H9 (cell line): Measurements from ENCODE around the gene KCTD16. TPM values are rescaled to one million over a fixed set of nuclear protein-coding genes. Genes with fewer than 3 reads are reported as not detected.

Experiments used
- DNase-seq: peaks from one replicate; pipeline ENCODE4 v3.0.0-alpha.2; 2017
- H2AFZ ChIP-seq: one replicate; pipeline ENCODE4 v1.6.1; 2013; ENCODE audit warnings: mild to moderate bottlenecking, low read length, control low read depth, moderate library complexity
- H2AK5ac ChIP-seq: 2 replicates; pipeline ENCODE4 v1.6.1; 2013; ENCODE audit warnings: low read length, control low read depth, mixed read lengths; ENCODE audit not compliant: insufficient read length
- H2BK120ac ChIP-seq: one replicate; pipeline ENCODE4 v1.6.1; 2013; ENCODE audit warnings: low read depth, mild to moderate bottlenecking, low read length, control low read depth, inconsistent platforms; ENCODE audit not compliant: poor library complexity, severe bottlenecking
- H2BK12ac ChIP-seq: 2 replicates; pipeline ENCODE4 v1.6.1; 2013; ENCODE audit warnings: low read length, control low read depth, mixed read lengths, low read depth; ENCODE audit not compliant: insufficient read length
- H2BK15ac ChIP-seq: 2 replicates; pipeline ENCODE4 v1.6.1; 2013; ENCODE audit warnings: low read depth, low read length, control low read depth
- H2BK20ac ChIP-seq: one replicate; pipeline ENCODE4 v1.6.1; 2013; ENCODE audit warnings: low read depth, mild to moderate bottlenecking, low read length, control low read depth, inconsistent platforms; ENCODE audit not compliant: poor library complexity, severe bottlenecking
- H2BK5ac ChIP-seq: 2 replicates; pipeline ENCODE4 v1.6.1; 2013; ENCODE audit warnings: low read length, control low read depth, mixed read lengths; ENCODE audit not compliant: insufficient read length
- H3K14ac ChIP-seq: 2 replicates; pipeline ENCODE4 v1.6.1; 2013; ENCODE audit warnings: low read length, control low read depth; ENCODE audit not compliant: insufficient read depth
- H3K18ac ChIP-seq: 2 replicates; pipeline ENCODE4 v1.6.1; 2013; ENCODE audit warnings: low read depth, mild to moderate bottlenecking, mixed read lengths, low read length, control low read depth; ENCODE audit not compliant: insufficient read length
- H3K23ac ChIP-seq: 2 replicates; pipeline ENCODE4 v1.6.1; 2013; ENCODE audit warnings: low read length, control low read depth, mixed read lengths, low read depth; ENCODE audit not compliant: insufficient read length
- H3K23me2 ChIP-seq: 2 replicates; pipeline ENCODE4 v1.6.1; 2013; ENCODE audit warnings: low read depth, mild to moderate bottlenecking, mixed read lengths, low read length, control low read depth; ENCODE audit not compliant: insufficient read length, poor library complexity, severe bottlenecking
- H3K27ac ChIP-seq: 2 replicates; pipeline ENCODE4 v1.5.1; 2013; ENCODE audit warnings: low read length, control low read depth, mixed read lengths, low read depth; ENCODE audit not compliant: insufficient read length
- H3K27me3 ChIP-seq: 2 replicates; pipeline ENCODE4 v1.6.1; 2013; ENCODE audit warnings: low read length, control low read depth, inconsistent platforms; ENCODE audit not compliant: insufficient read depth
- H3K4ac ChIP-seq: 2 replicates; pipeline ENCODE4 v1.6.1; 2013; ENCODE audit warnings: low read depth, mild to moderate bottlenecking, control low read depth, inconsistent platforms, low read length, moderate library complexity
- H3K4me1 ChIP-seq: 2 replicates; pipeline ENCODE4 v1.6.1; 2013; ENCODE audit warnings: low read length, control low read depth, inconsistent platforms; ENCODE audit not compliant: insufficient read depth
- H3K4me2 ChIP-seq: 2 replicates; pipeline ENCODE4 v1.6.1; 2013; ENCODE audit warnings: low read length, control low read depth, mixed read lengths; ENCODE audit not compliant: insufficient read length, insufficient read depth
- H3K56ac ChIP-seq: 2 replicates; pipeline ENCODE4 v1.6.1; 2013; ENCODE audit warnings: low read depth, mild to moderate bottlenecking, mixed read lengths, low read length, control low read depth; ENCODE audit not compliant: insufficient read length
- H3K79me1 ChIP-seq: 2 replicates; pipeline ENCODE4 v1.6.1; 2013; ENCODE audit warnings: low read depth, mild to moderate bottlenecking, moderate library complexity, low read length, control low read depth, inconsistent platforms; ENCODE audit not compliant: insufficient read depth, poor library complexity, severe bottlenecking
- H3K79me2 ChIP-seq: 2 replicates; pipeline ENCODE4 v1.6.1; 2013; ENCODE audit warnings: low read length, control low read depth, inconsistent platforms; ENCODE audit not compliant: insufficient read depth
- H3K9ac ChIP-seq: 2 replicates; pipeline ENCODE4 v1.6.1; 2013; ENCODE audit warnings: low read length, control low read depth, mixed read lengths; ENCODE audit not compliant: insufficient read length; ENCODE audit errors: extremely low read depth
- H3K9me3 ChIP-seq: one replicate; pipeline ENCODE4 v1.6.1; 2013; ENCODE audit warnings: low read depth, low read length, inconsistent platforms; ENCODE audit not compliant: control insufficient read depth
- H3T11ph ChIP-seq: one replicate; pipeline ENCODE4 v1.6.1; 2013; ENCODE audit warnings: mild to moderate bottlenecking, low read length, control low read depth, inconsistent platforms
- H4K20me1 ChIP-seq: one replicate; pipeline ENCODE4 v1.6.1; 2013; ENCODE audit not compliant: control insufficient read depth, insufficient read length, insufficient read depth
- H4K5ac ChIP-seq: 2 replicates; pipeline ENCODE4 v1.6.1; 2013; ENCODE audit warnings: low read depth, mild to moderate bottlenecking, mixed read lengths, low read length, control low read depth; ENCODE audit not compliant: insufficient read length
- H4K8ac ChIP-seq: replicated peaks from 2 replicates; pipeline ENCODE4 v1.6.1; 2013; ENCODE audit warnings: low read length, control low read depth, mixed read lengths, low read depth; ENCODE audit not compliant: insufficient read length
- H4K91ac ChIP-seq: 2 replicates; pipeline ENCODE4 v1.6.1; 2013; ENCODE audit warnings: low read depth, mild to moderate bottlenecking, moderate library complexity, mixed read lengths, low read length, control low read depth; ENCODE audit not compliant: insufficient read length
- H3K27ac Mint-ChIP-seq, 3 experiments: 2 replicates in 2 of 3; 3 replicates in 1 of 3; pipeline ENCODE4 v1.8.0; 2020 to 2021; ENCODE audit warnings: mixed read lengths in 3 of 3, mild to moderate bottlenecking in 1 of 3, moderate library complexity in 1 of 3
- H3K27me3 Mint-ChIP-seq: 2 replicates; pipeline ENCODE4 v1.8.0; 2021; ENCODE audit warnings: low read depth, mild to moderate bottlenecking, moderate library complexity, mixed read lengths
- H3K36me3 Mint-ChIP-seq, 3 experiments: 2 replicates in 2 of 3; 3 replicates in 1 of 3; pipeline ENCODE4 v1.8.0; 2020 to 2021; ENCODE audit warnings: low read depth in 3 of 3, mixed read lengths in 3 of 3; ENCODE audit not compliant: insufficient read depth in 1 of 3
- H3K4me1 Mint-ChIP-seq, 2 experiments: 2 replicates each; pipeline ENCODE4 v1.8.0; 2020; ENCODE audit warnings: mixed read lengths in 2 of 2
- H3K4me3 Mint-ChIP-seq, 2 experiments: 2 replicates in 1 of 2; 3 replicates in 1 of 2; pipeline ENCODE4 v1.8.0; 2020 to 2021; ENCODE audit warnings: mild to moderate bottlenecking in 2 of 2, mixed read lengths in 2 of 2, moderate library complexity in 1 of 2
- H3K9me3 Mint-ChIP-seq, 2 experiments: 2 replicates in 1 of 2; 3 replicates in 1 of 2; pipeline ENCODE4 v1.8.0; 2020; ENCODE audit warnings: mild to moderate bottlenecking in 2 of 2, mixed read lengths in 2 of 2, moderate library complexity in 1 of 2
- WGBS: extraction: QIAGEN DNeasy Blood & Tissue Kit; methylation state at CpG from one replicate; pipeline ENCODE4 v1.1.7; 2013; ENCODE audit warnings: missing lambda C conversion rate, low lambda C conversion rate, mixed read lengths; ENCODE audit not compliant: insufficient read length; ENCODE audit errors: extremely low coverage; 5-methylcytosine and 5-hydroxymethylcytosine counted together
- total RNA-seq: library from RNA; stranded (reverse); gene quantifications from 2 replicates; pipeline ENCODE4 v1.2.1, GENCODE V29; 2021
- TF ChIP-seq, protein P1 (sequence below): fragments of 200-600 bp; sonication (generic); conservative IDR thresholded peaks from 3 replicates; pipeline ENCODE4 v1.8.0; 2021; ENCODE audit warnings: antibody characterized with exemption, mild to moderate bottlenecking

KCTD16 gene
- total RNA-seq, 1 experiment from 2014 or later, result 0.09 TPM

DNA sequence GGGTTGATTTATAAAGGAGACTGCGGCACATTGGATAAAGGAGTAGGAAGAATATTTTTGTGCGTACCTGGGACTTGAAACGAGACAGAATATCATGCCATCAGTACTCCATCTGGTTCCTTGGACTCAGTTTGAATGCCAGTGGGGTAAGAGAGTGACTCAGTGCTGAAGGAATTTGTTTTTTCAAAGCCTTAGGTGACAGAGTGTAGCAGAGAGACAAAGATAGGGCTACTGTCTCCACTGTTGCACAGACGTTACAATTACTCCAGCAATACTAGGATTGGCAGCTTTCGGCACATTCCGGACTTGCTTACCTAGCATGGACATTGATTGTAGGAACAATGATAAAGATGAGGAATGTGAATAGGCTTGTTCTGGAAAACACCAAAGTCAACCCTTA is 250.7 kb downstream of the KCTD16 start:
- Histone ChIP-seq H3K27me3 (no peaks in the 10 kb centered on the region), H3K27ac (no peak overlapping the region), H3K23ac (no peak overlapping the region), H4K20me1 (no peaks in the 10 kb centered on the region), H3K9me3 (no peaks in the 10 kb centered on the region), H2BK5ac (no peak overlapping the region), H2BK120ac (no peak overlapping the region), H3K18ac (no peak overlapping the region), H3K56ac (no peak overlapping the region), H2BK20ac (no peak overlapping the region), H3K23me2 (no peaks in the 10 kb centered on the region), H4K8ac (no peak overlapping the region), H3K79me1 (no peaks in the 10 kb centered on the region), H4K5ac (no peak overlapping the region), H2AFZ (no peak overlapping the region), H3K79me2 (no peaks in the 10 kb centered on the region), H3K9ac (no peak overlapping the region), H3K4me2 (no peak overlapping the region), H2BK15ac (no peak overlapping the region), H3K4me1 (no peaks in the 10 kb centered on the region), H2BK12ac (no peak overlapping the region), H4K91ac (no peak overlapping the region), H3K4ac (no peak overlapping the region), H3K14ac (no peak overlapping the region), H2AK5ac (peak overlapping the region; percentile 65), H3T11ph (no peak overlapping the region)
- H3K4me1 Mint-ChIP-seq, result peaks cover 6 to 18% of the 10 kb centered on the region in 2 experiments; a peak in 3 of 4 replicates
- H3K4me3 Mint-ChIP-seq, result no peak overlapping the region
- peak overlapping the region in 1 of 3 experiments; percentile 55; a peak in 2 of 7 replicates for H3K27ac Mint-ChIP-seq
- no peak for DNase-seq
- no peaks in the 10 kb centered on the region for H3K27me3 Mint-ChIP-seq
- TF ChIP-seq, protein P1, sequence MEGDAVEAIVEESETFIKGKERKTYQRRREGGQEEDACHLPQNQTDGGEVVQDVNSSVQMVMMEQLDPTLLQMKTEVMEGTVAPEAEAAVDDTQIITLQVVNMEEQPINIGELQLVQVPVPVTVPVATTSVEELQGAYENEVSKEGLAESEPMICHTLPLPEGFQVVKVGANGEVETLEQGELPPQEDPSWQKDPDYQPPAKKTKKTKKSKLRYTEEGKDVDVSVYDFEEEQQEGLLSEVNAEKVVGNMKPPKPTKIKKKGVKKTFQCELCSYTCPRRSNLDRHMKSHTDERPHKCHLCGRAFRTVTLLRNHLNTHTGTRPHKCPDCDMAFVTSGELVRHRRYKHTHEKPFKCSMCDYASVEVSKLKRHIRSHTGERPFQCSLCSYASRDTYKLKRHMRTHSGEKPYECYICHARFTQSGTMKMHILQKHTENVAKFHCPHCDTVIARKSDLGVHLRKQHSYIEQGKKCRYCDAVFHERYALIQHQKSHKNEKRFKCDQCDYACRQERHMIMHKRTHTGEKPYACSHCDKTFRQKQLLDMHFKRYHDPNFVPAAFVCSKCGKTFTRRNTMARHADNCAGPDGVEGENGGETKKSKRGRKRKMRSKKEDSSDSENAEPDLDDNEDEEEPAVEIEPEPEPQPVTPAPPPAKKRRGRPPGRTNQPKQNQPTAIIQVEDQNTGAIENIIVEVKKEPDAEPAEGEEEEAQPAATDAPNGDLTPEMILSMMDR, result no peak
- H3K36me3 Mint-ChIP-seq, result peaks cover 0 to 5% (median 2%) of the 10 kb centered on the region in 3 experiments; a peak in 3 of 7 replicates
- H3K9me3 Mint-ChIP-seq, result peaks cover 9 to 12% of the 10 kb centered on the region in 2 experiments; a peak in 4 of 5 replicates
- no CpG with 5 or more reads among the region's 6 CpGs for WGBS
